ENCODE data around the gene DCBLD2.

- TF ChIP-seq CTCF (IDR thresholded peaks at IDR 0.05) (no peak), POLR2A (IDR thresholded peaks at IDR 0.05) (no peak), POLR2AphosphoS5 (IDR thresholded peaks at IDR 0.05) (no peak)
Observed at GRCh38 chr3:98827221-98827920, 74.1 kb downstream of the DCBLD2 start.
